ENCODE results near the gene CD79B. TPM values are rescaled to one million over a fixed set of nuclear protein-coding genes. Genes with fewer than 3 reads are reported as not detected.

Gene CD79B
- total RNA-seq, 2 donors from 2014 or later: not detected

DNA sequence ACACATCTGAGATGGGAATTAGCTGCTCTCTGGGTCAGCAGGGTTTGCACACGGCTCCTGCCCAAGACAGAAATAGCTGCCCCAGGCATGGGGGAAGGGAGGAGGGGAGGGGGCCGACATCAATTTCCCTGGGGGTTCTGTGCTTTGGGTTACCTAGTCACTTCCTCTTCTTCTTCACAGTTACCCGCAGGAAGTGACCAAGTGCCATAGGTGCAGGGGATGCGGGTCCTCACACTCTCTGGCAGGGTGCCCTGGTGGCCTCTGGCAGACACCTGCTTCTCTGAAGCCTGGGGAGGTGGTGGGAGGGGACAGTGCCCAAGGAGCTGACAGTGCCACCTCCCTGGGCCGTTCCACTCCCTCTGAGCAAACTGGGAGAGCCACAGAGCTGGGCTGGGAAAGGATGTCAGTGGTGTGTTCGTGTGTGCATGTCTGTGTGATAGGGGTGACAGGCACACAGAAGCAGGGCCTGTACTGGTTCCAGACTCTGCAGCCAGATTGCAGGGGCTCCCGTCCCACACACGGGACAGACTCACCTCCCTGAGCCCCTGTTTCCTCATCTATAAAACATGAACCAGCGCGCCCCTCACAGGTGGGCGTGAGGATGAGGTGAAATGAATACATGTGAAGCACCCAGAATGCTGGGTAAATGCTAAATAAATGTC is 22.4 kb upstream of the CD79B start:
- H3K27me3 ChIP-seq: no peaks in the 10 kb centered on the region
- H3K4me1 ChIP-seq: no peaks in the 10 kb centered on the region
- H3K36me3 ChIP-seq (replicated peaks in 1 of 2; ENCODE audit: insufficient read depth in 1 of 2, low read depth in 2 of 2): no peaks in the 10 kb centered on the region
- no peak overlapping the region for H3K27ac ChIP-seq
- DNase-seq (no peak), ATAC-seq (no peak)
- 56 to 58% methylated on average over 11 of the region's 11 CpGs for WGBS, 2 donors
- TF ChIP-seq CTCF (IDR thresholded peaks at IDR 0.05): no peak
- no peak for TF ChIP-seq POLR2A (IDR thresholded peaks at IDR 0.05)
- no peak overlapping the region for H3K4me3 ChIP-seq
- H3K9me3 ChIP-seq: no peaks in the 10 kb centered on the region
- intact Hi-C loops (cut with DNase I): no loop called here

DNA sequence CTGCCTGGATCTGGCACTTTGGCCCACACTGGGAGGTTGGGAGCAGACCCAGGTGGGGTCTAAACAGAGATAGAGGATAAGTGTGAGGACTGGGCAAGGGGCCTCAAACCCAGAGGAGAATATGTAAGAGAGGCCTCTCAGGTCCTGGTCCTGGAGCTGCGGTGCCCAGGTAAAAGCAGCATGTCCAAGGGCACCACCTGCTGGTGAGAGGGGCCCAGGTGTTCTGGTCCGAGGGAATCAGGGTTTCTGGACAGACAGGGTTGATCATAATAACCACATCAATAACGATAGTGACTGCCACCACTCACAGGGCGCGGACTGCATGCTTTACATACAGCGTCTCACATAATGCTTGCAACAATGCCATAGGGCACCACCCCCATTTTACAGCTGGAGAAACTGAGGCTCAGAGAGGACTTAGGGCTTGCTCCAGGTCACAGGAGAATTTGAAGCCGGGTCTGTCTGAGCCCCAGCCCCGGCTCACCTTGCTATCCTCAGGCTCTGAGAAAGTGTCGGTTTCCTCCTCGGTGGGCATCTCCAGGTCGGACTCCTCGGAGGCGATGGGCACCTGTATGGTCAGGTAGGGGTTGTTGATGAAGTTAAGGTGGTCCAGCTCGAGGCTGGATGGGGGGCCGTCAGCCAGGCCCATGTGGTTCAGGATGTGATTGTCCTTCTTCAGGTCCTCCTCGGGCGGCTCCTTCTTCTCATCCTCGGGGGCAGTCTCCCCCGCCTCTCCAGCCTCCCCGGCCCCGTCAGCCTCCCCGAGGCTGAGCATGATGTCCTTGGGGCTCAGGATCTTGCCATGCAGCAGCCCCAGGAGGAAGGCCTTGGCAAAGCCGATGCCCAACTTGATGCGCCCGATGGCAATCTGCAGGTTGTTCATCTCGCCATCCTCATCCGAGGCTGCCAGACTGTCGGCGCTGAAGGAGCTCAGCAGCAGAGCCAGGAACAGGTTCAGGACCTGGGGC is 19.1 kb upstream of the CD79B start:
- intact Hi-C loops (cut with DNase I): no loop called here
- Histone ChIP-seq H3K36me3 (replicated peaks in 1 of 2; ENCODE audit: insufficient read depth in 1 of 2, low read depth in 2 of 2) (no peaks in the 10 kb centered on the region), H3K27me3 (no peaks in the 10 kb centered on the region), H3K4me3 (no peak overlapping the region), H3K9me3 (no peaks in the 10 kb centered on the region), H3K4me1 (no peaks in the 10 kb centered on the region), H3K27ac (no peak overlapping the region)
- ATAC-seq (peak; percentile 69), DNase-seq (peak; percentile 63 to 81 (median 72))
- 35 to 61% methylated on average over 12 to 29 of the region's 29 CpGs for WGBS, 2 donors
- peak; percentile 33 to 63 (median 54) for TF ChIP-seq CTCF (IDR thresholded peaks at IDR 0.05)
- TF ChIP-seq POLR2A (IDR thresholded peaks at IDR 0.05): no peak

GRCh38 chr17:63949576-63950250 is 17.6 kb upstream of the CD79B start:
- Histone ChIP-seq H3K9me3 (no peaks in the 10 kb centered on the region), H3K4me3 (no peak overlapping the region), H3K36me3 (replicated peaks in 1 of 2; ENCODE audit: insufficient read depth in 1 of 2, low read depth in 2 of 2) (no peaks in the 10 kb centered on the region), H3K27ac (no peak overlapping the region), H3K4me1 (no peaks in the 10 kb centered on the region), H3K27me3 (no peaks in the 10 kb centered on the region)
- 64 to 68% methylated on average over 18 of the region's 18 CpGs for WGBS, 2 donors
- intact Hi-C loops (cut with DNase I): no loop called here
- TF ChIP-seq POLR2A (IDR thresholded peaks at IDR 0.05) (no peak), CTCF (IDR thresholded peaks at IDR 0.05) (no peak)
- DNase-seq (no peak), ATAC-seq (no peak)

DNA sequence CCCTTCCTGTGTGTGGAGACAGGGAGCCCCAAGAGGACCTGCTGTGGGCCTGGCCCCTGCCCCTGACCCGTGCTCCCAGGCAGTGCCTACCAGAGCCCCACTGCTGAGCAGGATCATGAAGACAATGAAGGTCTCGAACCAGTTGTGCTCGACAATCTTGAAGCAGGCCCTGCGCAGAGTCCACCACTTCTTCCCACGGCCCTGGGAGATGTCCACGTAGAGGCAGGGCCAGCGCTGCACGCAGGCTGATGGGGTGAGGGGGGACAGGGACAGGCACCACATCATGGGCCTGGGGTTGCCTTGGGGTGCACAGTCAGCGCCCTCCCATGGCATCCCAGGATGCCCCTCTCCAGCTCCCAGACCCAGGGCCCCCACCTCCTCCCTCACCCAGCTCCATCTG is 16.4 kb upstream of the CD79B start:
- DNase-seq: no peak
- Histone ChIP-seq H3K27me3 (no peaks in the 10 kb centered on the region), H3K4me1 (no peaks in the 10 kb centered on the region), H3K36me3 (replicated peaks in 1 of 2; ENCODE audit: insufficient read depth in 1 of 2, low read depth in 2 of 2) (no peaks in the 10 kb centered on the region), H3K27ac (no peak overlapping the region), H3K4me3 (no peak overlapping the region), H3K9me3 (no peaks in the 10 kb centered on the region)
- 80 to 84% methylated on average over 2 to 9 of the region's 9 CpGs for WGBS, 2 donors
- ATAC-seq: no peak
- intact Hi-C loops (cut with DNase I): no loop called here
- TF ChIP-seq CTCF (IDR thresholded peaks at IDR 0.05): no peak

Measured in body of pancreas (tissue), 4 donors.